ENCODE data around the gene SH3BGRL. TPM values are rescaled to one million over a fixed set of nuclear protein-coding genes. Genes with fewer than 3 reads are reported as not detected.
A peak's percentile ranks its signal among the peaks of the same experiment; 100 is the strongest.

SH3BGRL gene
- total and polyA plus RNA-seq, 7 donors = 10.0 to 17.1 (median 11.0) TPM

- 8 to 13% (median 9%) methylated on average over 5 of the region's 5 CpGs for WGBS, 3 donors
- H3K27ac ChIP-seq = no peak overlapping the region
- no peaks in the 10 kb centered on the region for H3K36me3 ChIP-seq (ENCODE audit: insufficient read depth in 1 of 2, low read depth in 1 of 2)
- H3K4me3 ChIP-seq = no peak overlapping the region
- ATAC-seq (no peak), DNase-seq (peak in 1 of 2 donors; percentile 13)
- no peaks in the 10 kb centered on the region for H3K4me1 ChIP-seq
- TF ChIP-seq CTCF (IDR thresholded peaks at IDR 0.05) = peak; percentile 57
- H3K9me3 ChIP-seq = no peaks in the 10 kb centered on the region
- peaks cover 0 to 7% (median 0%) of the 10 kb centered on the region in 3 donors for H3K27me3 ChIP-seq (ENCODE audit: insufficient read depth in 3 of 3, low read length in 2 of 3)
- intact Hi-C loops (cut with DNase I) = no loop called here
Measured at GRCh38 chrX:81195712-81196111, 6.2 kb upstream of the SH3BGRL start.

- H3K4me3 ChIP-seq = peak overlapping the region; percentile 65
- intact Hi-C loops (cut with DNase I) = loop anchor here in 1 of 2 donors (10.0 kb wide), 1 partner anchor 326 kb away; no protein-coding TSS in a partner anchor
- H3K9me3 ChIP-seq = no peaks in the 10 kb centered on the region
- TF ChIP-seq CTCF (IDR thresholded peaks at IDR 0.05) = no peak
- 31 to 45% (median 33%) methylated on average over 1 of the region's 1 CpG for WGBS, 3 donors
- peaks cover 0 to 2% (median 0%) of the 10 kb centered on the region in 3 donors for H3K27me3 ChIP-seq (ENCODE audit: insufficient read depth in 3 of 3, low read length in 2 of 3)
- ATAC-seq (no peak), DNase-seq (no peak)
- H3K27ac ChIP-seq = peak overlapping the region; percentile 7
- no peaks in the 10 kb centered on the region for H3K4me1 ChIP-seq
- H3K36me3 ChIP-seq (ENCODE audit: insufficient read depth in 1 of 2, low read depth in 1 of 2) = no peaks in the 10 kb centered on the region
Measured at GRCh38 chrX:81201071-81201470, 831 bp upstream of the SH3BGRL start.

GRCh38 chrX:81202456-81202819 is 536 bp downstream of the SH3BGRL start:
- Histone ChIP-seq H3K27ac (peak overlapping the region; percentile 33), H3K4me1 (no peaks in the 10 kb centered on the region), H3K36me3 (ENCODE audit: insufficient read depth in 1 of 2, low read depth in 1 of 2) (no peaks in the 10 kb centered on the region), H3K9me3 (no peaks in the 10 kb centered on the region), H3K27me3 (ENCODE audit: insufficient read depth in 3 of 3, low read length in 2 of 3) (no peaks in the 10 kb centered on the region), H3K4me3 (peak overlapping the region; percentile 65)
- intact Hi-C loops (cut with DNase I) = loop anchor here in 1 of 2 donors (10.0 kb wide), 1 partner anchor 328 kb away; no protein-coding TSS in a partner anchor
- 1 to 30% (median 2%) methylated on average over 8 of the region's 8 CpGs for WGBS, 3 donors
- DNase-seq (no peak), ATAC-seq (peak in 1 of 4 donors; percentile 22)
- no peak for TF ChIP-seq CTCF (IDR thresholded peaks at IDR 0.05)

GRCh38 chrX:81202943-81203342 is 1.0 kb downstream of the SH3BGRL start:
- H3K27ac ChIP-seq = peak overlapping the region; percentile 33
- TF ChIP-seq CTCF (IDR thresholded peaks at IDR 0.05) = no peak
- no peaks in the 10 kb centered on the region for H3K36me3 ChIP-seq (ENCODE audit: insufficient read depth in 1 of 2, low read depth in 1 of 2)
- intact Hi-C loops (cut with DNase I) = loop anchor here in 1 of 2 donors (10.0 kb wide), 1 partner anchor 328 kb away; no protein-coding TSS in a partner anchor
- H3K9me3 ChIP-seq = no peaks in the 10 kb centered on the region
- H3K4me1 ChIP-seq = no peaks in the 10 kb centered on the region
- no peak for DNase-seq
- H3K4me3 ChIP-seq = peak overlapping the region; percentile 65
- no peak for ATAC-seq
- 11 to 25% (median 12%) methylated on average over 1 of the region's 1 CpG for WGBS, 3 donors
- H3K27me3 ChIP-seq (ENCODE audit: insufficient read depth in 3 of 3, low read length in 2 of 3) = no peaks in the 10 kb centered on the region

GRCh38 chrX:81205551-81205950 is 3.6 kb downstream of the SH3BGRL start:
- DNase-seq (no peak), ATAC-seq (no peak)
- WGBS, 3 donors = 65 to 100% (median 96%) methylated on average over 2 of the region's 2 CpGs
- no peak overlapping the region for H3K4me3 ChIP-seq
- no peaks in the 10 kb centered on the region for H3K36me3 ChIP-seq (ENCODE audit: insufficient read depth in 1 of 2, low read depth in 1 of 2)
- H3K4me1 ChIP-seq = no peaks in the 10 kb centered on the region
- TF ChIP-seq CTCF (IDR thresholded peaks at IDR 0.05) = no peak
- no peak overlapping the region for H3K27ac ChIP-seq
- H3K27me3 ChIP-seq (ENCODE audit: insufficient read depth in 3 of 3, low read length in 2 of 3) = no peaks in the 10 kb centered on the region
- intact Hi-C loops (cut with DNase I) = loop anchor here in 1 of 2 donors (10.0 kb wide), 1 partner anchor 331 kb away; no protein-coding TSS in a partner anchor
- no peaks in the 10 kb centered on the region for H3K9me3 ChIP-seq

Measured in psoas muscle (tissue), 8 donors.